NCI-H128 (cell line): ENCODE results near the gene VMP1.

ENCODE experiments used
- DNase-seq: peaks from one replicate; lab custom pipeline; 2025; ENCODE audit not compliant: unreplicated experiment; lab: John Stamatoyannopoulos, UW

Gene VMP1

DNA sequence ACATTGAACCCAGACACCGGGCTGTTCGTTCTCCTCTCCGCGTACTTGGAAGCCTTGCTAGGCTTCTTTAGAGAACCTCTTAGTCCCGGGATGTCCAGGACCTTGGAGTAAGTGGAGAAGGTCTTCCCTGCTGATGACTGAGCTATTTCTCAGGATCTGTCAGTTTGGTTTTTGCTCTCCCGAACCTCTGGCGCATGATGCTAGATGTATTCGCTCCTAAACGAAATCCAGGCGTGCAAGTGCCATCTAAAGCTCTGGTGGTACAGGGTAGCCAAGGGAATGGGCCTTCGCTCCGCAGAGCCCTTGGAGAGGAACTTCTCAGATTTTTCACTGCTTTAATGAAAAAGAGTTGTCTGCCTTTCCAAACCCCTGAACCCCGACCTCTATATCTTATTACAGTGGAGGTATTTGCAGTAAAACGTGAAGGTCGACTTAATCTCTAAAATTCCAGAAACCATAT lies 547 bp downstream of the VMP1 start:
- DNase-seq, result no peak

DNA sequence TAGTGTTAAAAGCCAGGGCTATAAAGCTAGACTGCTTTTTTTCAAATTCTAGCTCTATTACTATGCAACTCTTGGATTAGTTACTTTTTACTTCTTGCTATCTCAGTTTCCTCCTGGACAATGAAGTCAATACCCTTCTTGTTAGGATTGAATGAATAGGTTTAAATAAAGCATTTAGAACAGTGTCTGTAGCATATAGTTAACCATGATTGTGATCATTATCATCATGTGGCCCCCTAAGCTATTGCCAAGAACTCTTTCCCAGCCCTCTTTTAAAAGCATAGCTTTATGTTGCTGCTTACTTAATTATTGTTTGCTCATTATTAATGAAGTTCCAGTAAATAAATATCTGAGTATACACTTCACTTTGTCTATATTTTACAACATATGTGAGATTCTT lies 4.5 kb downstream of the VMP1 start:
- DNase-seq, result no peak

DNA sequence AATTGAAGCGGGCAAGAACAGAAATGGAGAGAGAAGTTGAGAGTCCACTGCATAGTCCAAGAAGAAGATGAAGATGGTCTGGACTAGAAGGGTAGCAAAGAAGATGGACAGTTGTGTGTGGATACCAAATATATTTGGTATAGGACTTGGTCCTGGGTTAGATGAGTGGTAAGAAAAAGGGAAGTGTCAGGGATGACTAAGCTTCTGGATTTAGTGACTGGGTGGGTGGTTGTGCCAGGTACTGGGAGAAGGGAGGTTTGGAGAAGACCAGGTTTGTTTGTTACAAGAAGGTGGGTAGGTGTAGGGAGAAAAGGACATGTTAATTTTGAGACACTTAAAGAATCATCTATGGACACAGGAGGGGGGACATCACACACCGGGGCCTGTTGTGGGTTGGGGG lies 5.4 kb downstream of the VMP1 start:
- DNase-seq, result no peak

DNA sequence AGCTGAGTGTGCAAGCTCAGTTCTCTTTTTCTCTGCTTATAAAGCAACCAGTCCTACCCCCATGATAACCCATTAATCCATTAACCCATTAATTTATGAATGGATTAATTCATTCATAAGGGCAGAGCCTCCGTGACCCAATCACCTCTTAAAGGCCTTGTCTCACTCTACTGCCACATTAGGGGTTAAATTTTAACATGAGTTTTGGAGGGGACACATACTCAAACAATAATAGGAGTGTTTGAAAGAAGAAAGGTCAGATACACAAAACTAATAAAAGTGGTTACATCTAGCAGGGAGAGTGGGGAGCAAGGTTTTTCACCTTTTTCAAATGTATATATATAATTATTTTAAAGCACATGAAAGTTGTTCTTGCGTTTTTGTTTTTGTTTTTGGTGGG lies 6.8 kb downstream of the VMP1 start:
- no peak for DNase-seq

DNA sequence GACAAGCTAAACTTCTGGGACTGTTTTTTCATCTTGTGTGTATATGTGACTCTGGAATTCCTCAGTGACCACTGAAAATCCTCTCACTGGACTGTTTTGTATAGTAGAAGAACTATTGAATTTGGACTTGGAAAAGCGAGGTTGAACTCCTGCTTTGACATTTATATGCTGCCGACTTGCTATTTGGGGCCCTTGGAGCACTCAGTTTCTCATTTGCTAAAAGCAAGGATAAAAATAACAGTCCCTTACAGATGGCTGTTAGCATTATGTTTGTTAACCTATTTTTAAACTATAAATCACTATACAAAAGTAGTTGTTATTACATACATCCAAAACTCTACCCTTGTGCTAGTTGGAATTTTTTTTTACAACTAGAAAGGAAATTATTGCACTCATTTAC lies 9.0 kb downstream of the VMP1 start:
- DNase-seq, result no peak

DNA sequence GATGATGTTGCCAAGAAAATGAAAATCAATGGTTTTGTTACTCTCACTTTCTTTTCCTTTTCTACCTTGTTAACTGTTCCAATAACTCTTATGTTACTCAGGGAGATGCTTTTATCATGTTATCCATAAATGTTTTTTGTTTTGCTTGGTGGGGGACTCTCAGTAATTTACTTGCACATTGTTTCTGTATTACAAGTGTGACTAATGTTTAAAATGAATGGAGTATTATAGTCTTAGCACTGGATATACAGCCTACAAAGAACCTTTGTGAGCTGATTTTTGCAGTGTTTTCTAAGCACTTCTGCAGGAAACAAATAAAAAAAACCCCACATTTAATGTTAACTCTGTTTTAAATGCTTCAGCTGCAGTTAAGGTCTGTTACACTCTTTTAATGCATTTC lies 12.1 kb downstream of the VMP1 start:
- DNase-seq, result no peak

DNA sequence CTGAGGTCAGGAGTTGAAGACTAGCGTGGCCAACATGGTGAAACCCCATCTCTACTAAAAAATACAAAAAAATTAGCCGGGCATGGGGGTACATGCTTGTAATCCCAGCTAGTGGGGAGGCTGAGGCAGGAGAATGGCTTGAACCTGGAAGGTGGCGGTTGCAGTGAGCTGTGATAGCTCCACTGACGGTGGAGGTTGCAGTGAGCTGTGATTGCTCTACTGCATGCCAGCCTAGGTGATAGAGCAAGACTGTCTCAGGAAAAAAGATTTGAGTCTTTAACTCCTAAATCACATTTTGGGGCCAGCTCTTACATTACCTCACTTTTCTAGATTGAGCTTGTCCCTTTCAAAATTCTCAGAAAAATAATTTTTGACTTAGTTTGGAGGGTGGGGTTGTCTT lies 15.2 kb downstream of the VMP1 start:
- no peak for DNase-seq

DNA sequence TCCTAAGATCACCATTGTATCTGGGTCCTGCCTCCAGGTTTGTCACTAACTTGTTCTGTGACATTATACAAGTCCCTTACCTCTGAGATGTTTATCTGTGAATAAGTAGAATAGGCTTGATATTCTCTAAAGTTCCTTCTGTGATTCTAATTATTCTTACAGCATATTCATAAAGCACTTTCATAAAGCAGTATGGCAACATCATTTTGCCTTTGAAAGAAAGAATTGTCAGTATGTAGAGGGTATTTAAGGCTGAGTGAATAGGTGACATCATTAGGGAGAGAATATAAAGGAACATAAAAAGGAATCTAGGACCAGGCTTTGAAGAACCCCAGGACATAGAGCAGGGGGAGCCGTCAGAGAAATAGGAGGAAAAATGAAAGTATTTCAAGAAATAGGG lies 15.6 kb downstream of the VMP1 start:
- DNase-seq, result no peak

DNA sequence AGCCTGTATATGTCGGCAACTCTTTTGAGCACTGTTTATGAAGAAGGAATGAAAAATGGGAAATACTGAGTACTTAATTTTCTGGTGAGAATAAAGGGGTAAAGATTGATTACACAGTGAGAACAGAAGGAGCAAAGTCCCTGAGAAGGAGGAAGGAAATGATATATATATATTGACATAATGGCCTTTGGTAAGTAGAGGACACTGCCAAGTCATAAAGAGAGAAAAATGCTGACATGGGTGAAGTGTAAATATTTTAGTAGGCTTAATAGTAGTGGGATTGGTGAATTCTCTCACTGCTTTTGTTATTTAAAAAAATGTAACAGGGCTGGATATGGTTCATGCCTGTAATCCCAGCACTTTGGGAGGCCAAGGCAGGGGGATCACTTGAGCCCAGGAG lies 16.2 kb downstream of the VMP1 start:
- DNase-seq, result no peak

DNA sequence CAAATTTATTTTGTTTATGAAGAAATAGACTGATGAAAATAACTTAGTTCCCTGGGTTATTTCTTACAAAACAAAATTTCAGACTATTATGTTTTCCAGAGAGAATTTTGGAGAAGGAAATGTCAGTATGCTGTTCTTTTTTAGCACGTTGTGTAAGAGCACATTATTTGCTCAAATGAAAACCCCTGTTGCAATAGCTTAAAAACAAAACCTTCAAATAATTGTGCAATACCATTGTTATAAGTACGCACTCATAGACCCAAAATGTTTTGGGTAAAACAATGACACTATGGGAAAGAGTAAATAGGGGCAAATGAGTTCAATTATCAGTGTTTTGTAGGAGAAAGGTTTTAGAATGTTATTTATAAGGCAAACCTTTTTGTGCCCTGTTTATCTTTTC lies 18.2 kb downstream of the VMP1 start:
- DNase-seq, result no peak

DNA sequence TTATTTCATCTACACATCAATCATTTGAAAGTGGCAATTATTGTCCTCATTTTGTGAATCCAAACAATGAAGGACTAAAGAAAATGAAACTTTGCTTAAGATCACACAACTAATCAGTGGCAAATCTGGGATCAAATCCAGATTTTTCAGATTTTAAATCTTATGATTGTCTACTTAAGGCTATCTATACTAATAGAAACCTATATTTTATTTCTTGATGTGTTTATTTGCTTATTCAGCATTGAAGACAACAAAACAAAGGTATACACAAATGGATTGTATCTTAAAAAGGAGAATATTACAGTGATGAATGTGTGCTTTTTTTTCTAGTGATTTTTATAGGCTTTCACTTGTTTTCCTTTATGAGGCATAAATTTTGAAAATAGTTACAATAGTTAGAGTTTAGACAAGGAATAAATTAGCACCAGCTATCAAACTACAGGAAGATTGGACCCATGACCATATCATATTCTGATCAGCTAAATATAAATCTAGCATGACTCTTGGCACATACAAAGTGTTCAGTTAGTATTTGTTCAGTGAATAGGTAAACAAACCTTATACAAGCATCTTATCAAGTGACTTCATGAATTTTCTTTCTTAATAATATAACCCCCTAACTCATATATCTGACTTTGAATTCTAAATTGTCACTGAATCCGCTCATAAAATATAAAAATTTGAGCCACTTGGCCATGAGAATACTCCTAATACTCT lies 20.5 kb downstream of the VMP1 start:
- no peak for DNase-seq

DNA sequence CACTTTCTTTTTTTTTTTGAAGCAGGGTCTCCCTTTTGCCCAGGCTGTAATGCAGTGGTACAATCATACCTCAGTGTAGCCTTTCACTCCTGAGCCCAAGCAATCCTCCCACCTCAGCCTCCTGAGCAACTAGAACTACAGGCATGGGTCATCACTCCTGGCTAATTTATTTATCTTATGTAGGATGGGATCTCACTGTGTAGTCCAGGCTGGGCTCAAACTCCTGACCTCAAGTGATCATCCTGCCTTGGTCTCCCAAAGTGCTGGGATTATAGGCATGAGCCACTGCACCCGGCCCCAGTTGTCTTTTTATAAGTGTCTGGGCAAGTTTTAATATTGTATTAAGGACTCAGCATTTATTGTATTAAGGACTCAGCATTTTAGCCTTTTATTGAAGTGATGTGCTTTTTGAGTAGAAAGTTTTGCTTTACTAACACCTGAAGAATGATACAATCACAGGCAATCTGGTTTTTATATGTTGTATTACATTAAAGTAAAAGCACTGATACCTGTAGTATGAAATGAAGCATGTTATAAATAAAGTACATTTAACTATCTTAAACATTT lies 22.9 kb downstream of the VMP1 start:
- no peak for DNase-seq

DNA sequence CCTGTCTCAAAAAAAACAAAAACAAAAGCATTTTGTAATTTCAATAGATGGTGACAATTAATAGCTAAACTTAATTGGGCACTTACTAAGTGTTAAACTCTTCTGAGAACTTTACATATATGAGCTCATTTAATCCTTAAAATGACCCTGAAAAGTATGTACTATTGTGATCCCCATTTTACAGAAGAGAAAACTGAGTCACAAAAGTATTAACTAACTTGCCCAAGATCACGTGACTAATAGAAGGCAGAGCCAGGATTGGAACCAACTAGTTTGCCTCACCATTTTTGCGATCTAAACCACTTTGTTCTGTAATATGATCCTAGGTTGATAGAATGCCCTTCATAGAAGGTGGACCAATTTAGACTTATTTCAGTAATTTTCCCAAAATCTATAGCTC lies 26.2 kb downstream of the VMP1 start:
- DNase-seq, result no peak

DNA sequence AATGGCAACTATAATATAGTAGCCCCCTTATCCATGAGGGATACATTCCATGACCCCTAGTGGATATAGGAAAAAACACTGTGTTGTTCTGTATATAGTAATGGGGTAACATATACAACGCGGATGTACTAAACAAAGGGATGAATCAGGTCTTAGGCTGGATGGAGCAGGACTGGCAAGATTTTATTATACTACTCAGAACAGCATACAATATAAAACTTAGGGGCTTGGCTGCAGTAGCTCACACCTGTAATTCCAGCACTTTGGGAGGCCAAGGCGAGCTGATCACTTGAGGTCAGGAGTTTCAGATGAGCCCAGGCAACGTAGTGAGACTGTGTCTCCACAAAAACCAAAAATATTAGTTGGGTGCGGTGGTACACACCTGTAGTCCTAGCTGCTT lies 26.8 kb downstream of the VMP1 start:
- DNase-seq, result no peak

DNA sequence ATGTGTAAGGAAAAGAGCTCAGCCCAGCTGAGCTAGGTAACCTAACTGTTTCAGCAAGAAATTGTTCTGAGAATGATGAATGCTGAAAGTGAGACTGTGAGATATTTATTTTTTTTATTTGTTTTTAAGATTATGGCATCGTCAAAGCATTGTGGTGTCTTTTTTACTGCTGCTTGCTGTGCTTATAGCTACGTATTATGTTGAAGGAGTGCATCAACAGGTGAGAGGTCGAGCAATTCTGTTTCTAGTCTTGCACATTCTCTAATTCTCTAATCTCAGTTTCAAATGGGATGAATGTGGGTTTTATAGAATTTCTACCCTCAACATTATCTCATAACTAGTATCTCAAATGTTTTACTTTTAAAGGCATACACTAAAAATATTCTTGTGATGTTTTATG lies 29.9 kb downstream of the VMP1 start:
- no peak for DNase-seq

DNA sequence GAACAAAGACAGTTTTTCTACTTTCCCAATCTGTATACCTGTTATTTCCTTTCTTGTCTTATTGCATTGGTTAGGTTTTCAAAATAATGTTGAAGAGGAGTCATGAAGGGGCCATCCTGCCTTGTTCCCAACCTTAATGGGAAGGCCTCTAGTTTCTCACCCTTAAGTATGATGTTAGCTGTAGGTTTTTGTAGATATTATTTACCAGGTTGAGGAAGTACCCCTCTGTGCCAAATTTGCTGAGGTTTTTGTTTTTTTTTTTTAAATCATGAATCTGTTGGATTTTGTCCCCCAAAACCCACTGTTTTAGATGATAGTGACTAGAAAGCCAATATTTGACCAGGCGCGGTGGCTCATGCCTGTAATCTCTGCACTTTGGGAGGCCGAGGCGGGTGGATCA lies 36.4 kb downstream of the VMP1 start:
- DNase-seq, result no peak

DNA sequence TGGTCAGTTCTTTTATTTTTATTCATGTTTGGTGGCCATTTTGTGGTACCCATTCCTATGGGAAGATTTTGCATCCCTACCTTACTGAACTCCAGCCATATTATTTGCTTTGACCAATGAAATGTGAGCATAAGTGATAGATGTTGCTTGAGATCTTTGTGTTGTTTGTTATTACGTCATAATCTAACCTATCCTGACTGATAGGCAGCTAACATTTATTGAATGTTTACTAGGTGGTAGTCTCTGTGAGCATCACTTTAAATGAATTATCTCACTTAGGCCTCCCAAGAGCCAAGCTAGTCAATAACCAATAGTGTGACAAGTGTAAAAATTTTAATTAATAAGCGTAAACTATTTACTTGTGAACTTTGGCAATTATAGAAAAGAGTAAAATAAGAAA lies 37.6 kb downstream of the VMP1 start:
- no peak for DNase-seq

DNA sequence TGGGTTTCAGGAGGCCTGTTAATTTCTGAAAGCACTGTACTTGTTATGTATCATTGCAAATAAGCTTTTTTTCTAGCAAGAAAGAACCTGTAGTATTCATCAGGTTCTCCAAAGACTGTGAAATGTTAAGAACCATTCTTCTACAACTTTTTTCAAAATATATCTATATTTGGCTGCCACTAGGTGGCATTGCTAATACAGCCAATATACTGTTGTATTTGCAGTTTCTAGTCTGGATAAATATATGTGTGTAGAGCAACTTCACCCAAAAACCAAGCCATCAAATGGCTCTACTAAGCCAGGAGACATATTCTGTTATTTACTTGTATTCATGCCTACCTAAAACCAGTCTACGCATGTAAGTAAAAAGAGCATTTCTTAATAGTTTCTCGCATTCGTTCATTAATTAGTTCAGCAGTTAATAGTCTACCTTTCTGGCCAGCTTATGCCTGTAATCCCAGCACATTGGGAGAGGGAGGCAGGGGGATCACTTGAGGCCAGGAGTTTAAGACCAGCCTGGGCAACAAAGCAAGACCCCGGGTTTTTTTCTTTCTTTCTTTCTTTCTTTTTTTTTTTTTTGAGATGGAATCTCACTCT lies 39.5 kb downstream of the VMP1 start:
- no peak for DNase-seq

DNA sequence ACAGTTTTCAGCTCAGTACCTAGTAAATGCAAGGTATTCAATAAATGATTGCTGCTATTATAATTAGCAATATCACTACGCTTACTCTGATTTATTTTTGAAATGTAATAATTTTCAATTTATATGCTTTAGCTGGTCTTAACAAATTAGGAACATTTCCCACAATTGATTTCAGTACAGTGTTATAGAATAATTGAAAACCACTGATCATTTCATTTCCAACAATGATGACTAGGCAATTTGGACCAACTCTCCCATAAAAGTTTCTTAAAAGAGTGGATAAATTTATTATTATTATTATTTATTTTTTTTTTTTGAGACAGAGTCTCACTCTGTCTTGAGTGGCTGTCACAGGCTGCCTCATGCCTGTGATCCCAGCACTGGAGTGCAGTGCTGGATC lies 41.1 kb downstream of the VMP1 start:
- DNase-seq, result no peak

DNA sequence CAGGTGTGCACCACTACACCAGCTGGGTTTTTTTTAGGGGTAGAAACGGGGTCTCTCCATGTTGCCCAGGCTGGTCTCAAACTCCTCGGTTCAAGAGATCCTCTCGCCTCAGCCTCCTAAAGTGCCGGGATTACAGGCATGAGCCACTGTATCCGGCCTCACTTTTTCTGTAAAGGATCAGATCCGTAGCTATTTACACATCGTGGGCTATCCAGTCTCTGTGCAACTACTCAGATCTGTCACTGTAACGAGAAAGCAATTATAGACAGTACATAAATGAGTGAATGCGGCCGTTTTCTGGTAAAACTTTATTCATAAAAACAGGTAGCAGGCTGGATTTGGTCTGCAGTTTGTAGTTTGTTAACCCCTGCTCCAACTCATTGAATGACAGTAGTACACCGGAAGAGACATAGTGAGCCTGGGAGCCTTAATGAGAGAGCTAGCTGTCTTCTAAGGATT lies 44.5 kb downstream of the VMP1 start:
- DNase-seq, result no peak

DNA sequence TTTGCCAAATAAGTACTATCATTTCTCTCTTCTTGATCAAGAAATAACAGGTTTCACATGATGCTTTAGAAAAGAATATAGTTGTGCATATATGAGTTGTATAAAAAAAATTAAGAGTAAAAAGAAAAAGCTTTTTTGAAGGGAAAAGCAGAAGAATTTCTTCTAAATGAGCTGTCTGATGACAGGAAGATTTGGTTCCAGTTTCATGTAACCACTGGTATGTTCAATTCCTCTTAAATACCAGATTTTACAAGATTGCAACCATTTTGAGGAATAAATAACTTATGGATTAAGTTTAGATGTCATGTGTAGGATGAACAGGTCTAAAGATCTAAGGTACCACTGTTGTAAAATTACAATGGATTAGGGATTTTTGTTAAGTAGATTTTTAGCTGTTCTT lies 45.0 kb downstream of the VMP1 start:
- no peak for DNase-seq

DNA sequence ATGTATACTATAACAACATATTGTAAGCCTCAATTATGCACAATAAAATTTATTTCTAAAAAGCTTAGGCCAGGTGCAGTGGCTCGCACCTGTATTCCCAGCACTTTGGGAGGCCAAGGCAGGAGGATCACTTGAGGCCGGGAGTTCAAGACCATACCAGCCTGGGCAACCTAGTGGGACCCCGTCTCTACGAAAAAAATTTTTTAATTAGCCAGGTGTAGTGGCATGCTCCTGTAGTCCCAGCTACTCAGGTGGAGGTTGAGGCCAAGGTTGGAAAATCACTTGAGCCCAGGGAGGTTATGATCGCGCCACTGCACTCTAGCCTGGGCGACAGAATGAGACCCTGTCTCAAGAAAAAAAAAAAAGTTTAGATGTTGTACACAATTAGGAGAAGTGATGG lies 45.5 kb downstream of the VMP1 start:
- DNase-seq, result no peak
